ENCODE results near the gene DPYSL4.

The DPYSL4 gene

DNA sequence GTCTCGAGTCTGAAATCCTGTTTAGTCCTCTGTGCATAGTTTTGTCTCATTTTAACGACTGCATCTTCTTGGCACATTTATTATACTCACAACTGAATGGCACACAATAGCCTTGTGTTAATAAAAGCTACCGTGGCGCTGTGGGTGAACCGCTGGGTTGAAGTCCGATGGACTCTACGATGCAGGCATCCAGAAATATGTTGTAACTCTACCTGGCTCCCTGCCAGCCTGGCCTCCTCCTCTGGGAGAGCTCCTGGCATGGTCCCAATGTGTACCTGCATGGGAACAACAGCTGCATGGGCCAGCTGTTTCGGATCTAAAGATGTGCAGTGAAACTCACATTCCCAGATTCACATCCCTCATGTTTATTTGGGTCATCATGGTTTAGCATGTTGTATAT lies 3.7 kb upstream of the DPYSL4 start:
- H3K27ac ChIP-seq = no peak overlapping the region
- peaks cover 36% of the 10 kb centered on the region for H3K27me3 ChIP-seq (replicated peaks)
- no peaks in the 10 kb centered on the region for H3K36me3 ChIP-seq (replicated peaks)
- DNase-seq = no peak
- in situ Hi-C loops (cut with HindIII; ENCODE audit: low pct_ligation_motif_present, low sequenced_read_pairs) = no loop called here
- TF ChIP-seq, protein P1, sequence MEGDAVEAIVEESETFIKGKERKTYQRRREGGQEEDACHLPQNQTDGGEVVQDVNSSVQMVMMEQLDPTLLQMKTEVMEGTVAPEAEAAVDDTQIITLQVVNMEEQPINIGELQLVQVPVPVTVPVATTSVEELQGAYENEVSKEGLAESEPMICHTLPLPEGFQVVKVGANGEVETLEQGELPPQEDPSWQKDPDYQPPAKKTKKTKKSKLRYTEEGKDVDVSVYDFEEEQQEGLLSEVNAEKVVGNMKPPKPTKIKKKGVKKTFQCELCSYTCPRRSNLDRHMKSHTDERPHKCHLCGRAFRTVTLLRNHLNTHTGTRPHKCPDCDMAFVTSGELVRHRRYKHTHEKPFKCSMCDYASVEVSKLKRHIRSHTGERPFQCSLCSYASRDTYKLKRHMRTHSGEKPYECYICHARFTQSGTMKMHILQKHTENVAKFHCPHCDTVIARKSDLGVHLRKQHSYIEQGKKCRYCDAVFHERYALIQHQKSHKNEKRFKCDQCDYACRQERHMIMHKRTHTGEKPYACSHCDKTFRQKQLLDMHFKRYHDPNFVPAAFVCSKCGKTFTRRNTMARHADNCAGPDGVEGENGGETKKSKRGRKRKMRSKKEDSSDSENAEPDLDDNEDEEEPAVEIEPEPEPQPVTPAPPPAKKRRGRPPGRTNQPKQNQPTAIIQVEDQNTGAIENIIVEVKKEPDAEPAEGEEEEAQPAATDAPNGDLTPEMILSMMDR (IDR thresholded peaks at IDR 0.05; ENCODE audit: low read depth, low read length, missing control alignments) = no peak
- no peak overlapping the region for H3K4me3 ChIP-seq (ENCODE audit: low read depth, low read length)

DNA sequence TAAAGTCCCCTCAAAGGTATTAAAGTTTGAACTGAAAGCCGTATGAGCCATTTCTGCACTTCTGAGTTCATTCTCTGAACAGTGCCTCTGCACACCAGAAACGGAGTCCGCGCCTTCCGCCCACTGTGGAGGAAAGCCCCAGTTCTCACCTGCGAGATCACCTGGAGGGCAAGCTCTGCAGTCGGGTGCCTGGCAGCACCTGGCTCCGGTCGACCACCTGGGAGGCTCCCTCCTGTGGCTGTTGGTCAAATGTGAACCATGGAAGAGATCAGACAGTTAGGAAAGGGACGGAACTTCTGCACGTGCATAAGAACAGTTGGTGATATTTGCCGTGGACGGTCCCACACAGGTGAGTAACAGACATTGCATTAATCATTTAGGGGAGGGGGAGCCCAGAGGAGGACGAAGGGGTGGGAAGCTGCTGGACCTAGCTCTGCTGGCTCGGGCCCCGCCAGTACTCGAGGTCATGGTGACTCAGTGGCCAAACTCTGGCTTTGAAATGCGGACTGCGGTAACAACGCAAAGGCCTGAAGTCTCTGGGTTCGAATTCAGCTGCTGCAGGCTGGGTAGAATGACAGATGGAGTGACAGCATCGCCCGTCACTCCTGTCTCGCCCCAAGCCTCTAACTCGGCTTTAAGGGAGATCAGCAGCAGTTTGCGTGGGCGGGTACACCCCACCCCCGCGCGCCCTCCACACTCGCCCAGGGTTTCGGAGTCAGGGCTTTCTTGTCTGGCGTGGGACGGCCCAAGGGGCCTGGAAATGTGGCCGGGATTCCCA lies 1.7 kb upstream of the DPYSL4 start:
- TF ChIP-seq, protein P1 (IDR thresholded peaks at IDR 0.05; ENCODE audit: low read depth, low read length, missing control alignments) = peak; percentile 8
- Histone ChIP-seq H3K4me3 (ENCODE audit: low read depth, low read length) (no peak overlapping the region), H3K27me3 (replicated peaks) (peaks cover 46% of the 10 kb centered on the region), H3K27ac (no peak overlapping the region), H3K36me3 (replicated peaks) (no peaks in the 10 kb centered on the region)
- in situ Hi-C loops (cut with HindIII; ENCODE audit: low pct_ligation_motif_present, low sequenced_read_pairs) = no loop called here
- DNase-seq = no peak

DNA sequence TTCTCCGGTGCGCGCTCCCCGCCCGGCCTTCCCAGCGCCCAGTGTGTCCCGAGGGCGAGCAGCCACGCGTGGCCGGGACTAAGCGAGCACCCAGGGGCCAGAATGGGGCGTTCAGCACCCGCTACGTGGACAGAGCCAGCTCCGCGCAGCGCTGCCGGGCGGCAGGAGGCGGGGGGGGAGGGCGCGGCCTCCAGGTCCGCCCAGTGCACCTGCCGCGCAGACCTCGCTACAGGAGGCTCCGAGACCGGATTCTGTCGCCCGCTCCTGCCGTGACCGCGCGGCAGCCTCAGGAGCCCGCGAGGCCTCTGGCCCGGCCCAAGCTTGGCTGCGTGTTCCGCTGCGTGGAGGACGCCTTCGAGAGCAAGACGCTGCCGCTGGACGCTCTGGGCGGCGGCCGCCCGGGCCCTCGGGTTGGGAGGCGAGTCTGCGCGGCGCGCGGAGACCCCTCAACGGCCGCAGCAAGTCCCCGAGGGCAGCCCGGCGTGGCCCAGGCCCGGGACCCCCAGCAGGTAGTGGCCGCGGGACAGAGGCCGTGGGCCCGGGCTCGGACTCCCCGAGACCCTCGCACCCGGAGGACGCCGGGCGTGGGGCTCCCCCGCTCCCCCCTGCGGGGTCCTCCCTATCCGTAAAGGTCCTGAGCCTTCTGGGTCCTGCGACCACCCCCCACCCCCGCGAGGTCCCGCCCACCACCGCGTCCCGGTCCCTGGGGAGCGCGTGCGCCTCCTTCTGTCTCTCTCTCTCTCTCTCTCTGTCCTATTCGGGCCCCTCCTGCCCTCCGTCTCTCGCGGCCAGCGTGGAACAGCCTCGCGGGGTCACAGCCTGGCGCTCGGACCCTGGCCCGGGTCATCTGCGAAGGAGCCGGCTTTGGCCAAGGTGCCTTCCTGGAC lies 904 bp upstream of the DPYSL4 start:
- no peak for DNase-seq
- Histone ChIP-seq H3K27ac (no peak overlapping the region), H3K4me3 (ENCODE audit: low read depth, low read length) (no peak overlapping the region), H3K27me3 (replicated peaks) (peaks cover 46% of the 10 kb centered on the region), H3K36me3 (replicated peaks) (no peaks in the 10 kb centered on the region)
- in situ Hi-C loops (cut with HindIII; ENCODE audit: low pct_ligation_motif_present, low sequenced_read_pairs) = no loop called here
- TF ChIP-seq, protein P1 (IDR thresholded peaks at IDR 0.05; ENCODE audit: low read depth, low read length, missing control alignments) = no peak

- peak overlapping the region; percentile 50 for H3K4me3 ChIP-seq (ENCODE audit: low read depth, low read length)
- H3K27me3 ChIP-seq (replicated peaks) = peaks cover 46% of the 10 kb centered on the region
- TF ChIP-seq, protein P1 (IDR thresholded peaks at IDR 0.05; ENCODE audit: low read depth, low read length, missing control alignments) = no peak
- no peaks in the 10 kb centered on the region for H3K36me3 ChIP-seq (replicated peaks)
- no peak for DNase-seq
- in situ Hi-C loops (cut with HindIII; ENCODE audit: low pct_ligation_motif_present, low sequenced_read_pairs) = no loop called here
- no peak overlapping the region for H3K27ac ChIP-seq
These were observed 836 bp downstream of the DPYSL4 start for GRCh38 chr10:132187430-132188138.

DNA sequence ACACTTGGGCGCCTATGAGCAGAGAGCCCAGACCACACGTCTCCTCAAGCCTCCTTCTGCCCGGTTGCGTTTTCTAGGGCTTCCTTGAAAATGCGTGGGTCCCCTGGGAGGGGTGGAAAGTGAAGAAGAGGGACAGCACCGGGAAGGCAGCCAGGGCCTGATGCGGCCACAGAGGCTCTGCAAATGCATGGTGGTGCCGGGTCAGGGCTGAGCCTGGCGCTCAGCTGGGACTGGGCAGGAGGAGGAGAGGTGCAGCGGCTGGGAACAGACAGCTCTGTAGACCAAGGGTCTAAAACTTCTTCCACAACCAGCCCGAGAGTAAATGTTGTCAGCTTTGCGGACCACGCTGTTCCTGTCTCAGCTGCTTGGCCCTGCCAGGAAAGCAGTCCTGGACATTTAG lies 1.6 kb downstream of the DPYSL4 start:
- TF ChIP-seq, protein P1 (IDR thresholded peaks at IDR 0.05; ENCODE audit: low read depth, low read length, missing control alignments) = no peak
- H3K27ac ChIP-seq = no peak overlapping the region
- H3K4me3 ChIP-seq (ENCODE audit: low read depth, low read length) = no peak overlapping the region
- in situ Hi-C loops (cut with HindIII; ENCODE audit: low pct_ligation_motif_present, low sequenced_read_pairs) = no loop called here
- H3K36me3 ChIP-seq (replicated peaks) = no peaks in the 10 kb centered on the region
- DNase-seq = no peak
- H3K27me3 ChIP-seq (replicated peaks) = peaks cover 46% of the 10 kb centered on the region

Measured in brain microvascular endothelial cell (primary cell).